ENCODE measurements around the gene ITGB5.

GRCh38 chr3:124780761-124781475 is 106.2 kb downstream of the ITGB5 start:
- TF ChIP-seq, protein P1, sequence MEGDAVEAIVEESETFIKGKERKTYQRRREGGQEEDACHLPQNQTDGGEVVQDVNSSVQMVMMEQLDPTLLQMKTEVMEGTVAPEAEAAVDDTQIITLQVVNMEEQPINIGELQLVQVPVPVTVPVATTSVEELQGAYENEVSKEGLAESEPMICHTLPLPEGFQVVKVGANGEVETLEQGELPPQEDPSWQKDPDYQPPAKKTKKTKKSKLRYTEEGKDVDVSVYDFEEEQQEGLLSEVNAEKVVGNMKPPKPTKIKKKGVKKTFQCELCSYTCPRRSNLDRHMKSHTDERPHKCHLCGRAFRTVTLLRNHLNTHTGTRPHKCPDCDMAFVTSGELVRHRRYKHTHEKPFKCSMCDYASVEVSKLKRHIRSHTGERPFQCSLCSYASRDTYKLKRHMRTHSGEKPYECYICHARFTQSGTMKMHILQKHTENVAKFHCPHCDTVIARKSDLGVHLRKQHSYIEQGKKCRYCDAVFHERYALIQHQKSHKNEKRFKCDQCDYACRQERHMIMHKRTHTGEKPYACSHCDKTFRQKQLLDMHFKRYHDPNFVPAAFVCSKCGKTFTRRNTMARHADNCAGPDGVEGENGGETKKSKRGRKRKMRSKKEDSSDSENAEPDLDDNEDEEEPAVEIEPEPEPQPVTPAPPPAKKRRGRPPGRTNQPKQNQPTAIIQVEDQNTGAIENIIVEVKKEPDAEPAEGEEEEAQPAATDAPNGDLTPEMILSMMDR (IDR thresholded peaks at IDR 0.05): no peak
- TF ChIP-seq POLR2A (IDR thresholded peaks at IDR 0.05): peak in 1 of 2 donors; percentile 13
